ENCODE measurements around the gene LRRC10B. TPM values are rescaled to one million over a fixed set of nuclear protein-coding genes. Genes with fewer than 3 reads are reported as not detected.
A peak's percentile ranks its signal among the peaks of the same experiment; 100 is the strongest.

Gene LRRC10B
- total RNA-seq, 1 experiment from 2014 or later: not detected

- CTCF ChIA-PET: interaction anchor here (1.1 kb wide), 1 partner anchor 13 kb away, joined by 3 read pairs; no protein-coding TSS in a partner anchor
- peaks cover 83% of the 10 kb centered on the region for H3K27me3 Mint-ChIP-seq (ENCODE audit: unreplicated experiment)
- H3K36me3 Mint-ChIP-seq (ENCODE audit: insufficient read depth, unreplicated experiment): no peaks in the 10 kb centered on the region
- H3K4me1 Mint-ChIP-seq (ENCODE audit: low read depth, unreplicated experiment): peaks cover 14% of the 10 kb centered on the region
- TF ChIP-seq, protein P1, sequence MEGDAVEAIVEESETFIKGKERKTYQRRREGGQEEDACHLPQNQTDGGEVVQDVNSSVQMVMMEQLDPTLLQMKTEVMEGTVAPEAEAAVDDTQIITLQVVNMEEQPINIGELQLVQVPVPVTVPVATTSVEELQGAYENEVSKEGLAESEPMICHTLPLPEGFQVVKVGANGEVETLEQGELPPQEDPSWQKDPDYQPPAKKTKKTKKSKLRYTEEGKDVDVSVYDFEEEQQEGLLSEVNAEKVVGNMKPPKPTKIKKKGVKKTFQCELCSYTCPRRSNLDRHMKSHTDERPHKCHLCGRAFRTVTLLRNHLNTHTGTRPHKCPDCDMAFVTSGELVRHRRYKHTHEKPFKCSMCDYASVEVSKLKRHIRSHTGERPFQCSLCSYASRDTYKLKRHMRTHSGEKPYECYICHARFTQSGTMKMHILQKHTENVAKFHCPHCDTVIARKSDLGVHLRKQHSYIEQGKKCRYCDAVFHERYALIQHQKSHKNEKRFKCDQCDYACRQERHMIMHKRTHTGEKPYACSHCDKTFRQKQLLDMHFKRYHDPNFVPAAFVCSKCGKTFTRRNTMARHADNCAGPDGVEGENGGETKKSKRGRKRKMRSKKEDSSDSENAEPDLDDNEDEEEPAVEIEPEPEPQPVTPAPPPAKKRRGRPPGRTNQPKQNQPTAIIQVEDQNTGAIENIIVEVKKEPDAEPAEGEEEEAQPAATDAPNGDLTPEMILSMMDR (IDR thresholded peaks at IDR 0.05; ENCODE audit: unreplicated experiment): no peak
- no peak overlapping the region for H3K27ac Mint-ChIP-seq (ENCODE audit: unreplicated experiment)
- H3K4me3 Mint-ChIP-seq (ENCODE audit: low read depth, unreplicated experiment): no peak overlapping the region
- intact Hi-C loops (cut with micrococcal nuclease; ENCODE audit: unreplicated experiment): no loop called here
- no TSS peak for BruUV-seq (replicated peaks)
- H3K9me3 Mint-ChIP-seq (ENCODE audit: low read depth, unreplicated experiment): no peaks in the 10 kb centered on the region
- peak; percentile 21 for DNase-seq
These were observed 45.0 kb downstream of the LRRC10B start for GRCh38 chr11:61553373-61554171.

- DNase-seq: no peak
- Mint-ChIP-seq H3K4me3 (ENCODE audit: low read depth, unreplicated experiment) (no peak overlapping the region), H3K4me1 (ENCODE audit: low read depth, unreplicated experiment) (peaks cover 14% of the 10 kb centered on the region), H3K36me3 (ENCODE audit: insufficient read depth, unreplicated experiment) (no peaks in the 10 kb centered on the region), H3K27ac (ENCODE audit: unreplicated experiment) (no peak overlapping the region), H3K27me3 (ENCODE audit: unreplicated experiment) (peaks cover 90% of the 10 kb centered on the region), H3K9me3 (ENCODE audit: low read depth, unreplicated experiment) (no peaks in the 10 kb centered on the region)
- BruUV-seq (replicated peaks): no TSS peak
- intact Hi-C loops (cut with micrococcal nuclease; ENCODE audit: unreplicated experiment): no loop called here
- CTCF ChIA-PET: interaction anchor here (1.1 kb wide), 1 partner anchor 12 kb away, joined by 3 read pairs; no protein-coding TSS in a partner anchor
- TF ChIP-seq, protein P1 (IDR thresholded peaks at IDR 0.05; ENCODE audit: unreplicated experiment): no peak
These were observed 45.8 kb downstream of the LRRC10B start for GRCh38 chr11:61554172-61554988.

GRCh38 chr11:61555051-61555969 lies 46.8 kb downstream of the LRRC10B start:
- CTCF ChIA-PET: no interaction called here
- peaks cover 99% of the 10 kb centered on the region for H3K27me3 Mint-ChIP-seq (ENCODE audit: unreplicated experiment)
- peaks cover 14% of the 10 kb centered on the region for H3K4me1 Mint-ChIP-seq (ENCODE audit: low read depth, unreplicated experiment)
- H3K4me3 Mint-ChIP-seq (ENCODE audit: low read depth, unreplicated experiment): no peak overlapping the region
- intact Hi-C loops (cut with micrococcal nuclease; ENCODE audit: unreplicated experiment): no loop called here
- no peaks in the 10 kb centered on the region for H3K36me3 Mint-ChIP-seq (ENCODE audit: insufficient read depth, unreplicated experiment)
- no peak overlapping the region for H3K27ac Mint-ChIP-seq (ENCODE audit: unreplicated experiment)
- no peaks in the 10 kb centered on the region for H3K9me3 Mint-ChIP-seq (ENCODE audit: low read depth, unreplicated experiment)
- BruUV-seq (replicated peaks): no TSS peak
- no peak for DNase-seq
- TF ChIP-seq, protein P1 (IDR thresholded peaks at IDR 0.05; ENCODE audit: unreplicated experiment): no peak

- TF ChIP-seq, protein P1 (IDR thresholded peaks at IDR 0.05; ENCODE audit: unreplicated experiment): no peak
- no TSS peak for BruUV-seq (replicated peaks)
- intact Hi-C loops (cut with micrococcal nuclease; ENCODE audit: unreplicated experiment): no loop called here
- peaks cover 99% of the 10 kb centered on the region for H3K27me3 Mint-ChIP-seq (ENCODE audit: unreplicated experiment)
- H3K36me3 Mint-ChIP-seq (ENCODE audit: insufficient read depth, unreplicated experiment): no peaks in the 10 kb centered on the region
- no peak overlapping the region for H3K4me3 Mint-ChIP-seq (ENCODE audit: low read depth, unreplicated experiment)
- CTCF ChIA-PET: no interaction called here
- no peaks in the 10 kb centered on the region for H3K9me3 Mint-ChIP-seq (ENCODE audit: low read depth, unreplicated experiment)
- no peak overlapping the region for H3K27ac Mint-ChIP-seq (ENCODE audit: unreplicated experiment)
- DNase-seq: no peak
- peaks cover 14% of the 10 kb centered on the region for H3K4me1 Mint-ChIP-seq (ENCODE audit: low read depth, unreplicated experiment)
These were observed 47.4 kb downstream of the LRRC10B start for GRCh38 chr11:61555978-61556377.
